HCT116 (cell line): ENCODE measurements around the gene EFCAB12. TPM values are rescaled to one million over a fixed set of nuclear protein-coding genes. Genes with fewer than 3 reads are reported as not detected.

ENCODE experiments used
- ATAC-seq: fragments of 200-7000 bp; cut with Tn5 transposase; 2 replicates; pipeline ENCODE4 v1.9.1; 2020; ENCODE audit warnings: mild to moderate bottlenecking, moderate library complexity
- BruUV-seq: library from RNA; stranded (reverse); fragments of 400-500 nt; replicated peaks from 2 replicates; lab custom pipeline; 2021; lab: Mats Ljungman, UMichigan
- CTCF ChIA-PET: fragments of 300-600 bp; sonication (Branson Sonifier 250); formaldehyde crosslinking; loops from one replicate; lab custom pipeline; 2021; ENCODE audit warnings: antibody characterized with exemption; lab: Charles Lee
- POLR2A ChIA-PET: fragments of 300-600, 350-600 bp; sonication (Branson Sonifier 250); formaldehyde crosslinking; loops from one replicate; lab custom pipeline; 2021; ENCODE audit warnings: antibody characterized with exemption; lab: Charles Lee
- RAD21 ChIA-PET, 2 experiments: fragments of 300-600 bp; sonication (Branson Sonifier 250); formaldehyde crosslinking; loops; one replicate each; lab custom pipeline; 2023; ENCODE audit warnings: low total read pairs in 2 of 2; ENCODE audit not compliant: uncharacterized antibody in 2 of 2, unreplicated experiment in 2 of 2, low non-redundant PET in 1 of 2; lab: Charles Lee
- DNase-seq: peaks from one replicate; pipeline ENCODE4 v3.0.0-alpha.2; 2010; ENCODE audit warnings: low read depth, low spot score
- H2AFZ ChIP-seq: fragments of 200-600 bp; shearing (Covaris generic), sonication (generic); 2 replicates; pipeline ENCODE4 v1.6.1; 2017; ENCODE audit warnings: low read depth, mixed run types, mixed read lengths, antibody characterized with exemption, low read length; ENCODE audit not compliant: poor library complexity, severe bottlenecking
- H3K27ac ChIP-seq: 2 replicates; pipeline ENCODE4 v1.5.1; 2012; ENCODE audit warnings: low read depth, low read length
- H3K27me3 ChIP-seq: fragments of 200-600 bp; sonication (generic); 2 replicates; pipeline ENCODE4 v1.6.1; 2016; ENCODE audit warnings: mixed run types, low read length, mixed read lengths; ENCODE audit not compliant: insufficient read depth
- H3K36me3 ChIP-seq, 2 experiments: fragments of 200-500 bp in 1 of 2; fragments of 200-600 bp in 1 of 2; sonication (Bioruptor generic) in 1 of 2; sonication (generic) in 1 of 2; 2 replicates each; pipeline versions ENCODE4 v1.5.1 to v1.6.1; 2014 to 2016; ENCODE audit warnings: low read length in 2 of 2, inconsistent platforms in 1 of 2, mixed read lengths in 1 of 2, mixed run types in 1 of 2; ENCODE audit not compliant: insufficient read depth in 2 of 2, control insufficient read depth in 1 of 2
- H3K4me1 ChIP-seq, 2 experiments: fragments of 200-600 bp in 1 of 2; sonication (generic) in 1 of 2; 2 replicates each; pipeline versions ENCODE4 v1.5.1 to v1.6.1; 2012 to 2017; ENCODE audit warnings: low read length in 2 of 2, inconsistent platforms in 1 of 2, mild to moderate bottlenecking in 1 of 2, mixed read lengths in 1 of 2, mixed run types in 1 of 2, moderate library complexity in 1 of 2; ENCODE audit not compliant: insufficient read depth in 2 of 2, control insufficient read depth in 1 of 2
- H3K4me2 ChIP-seq: fragments of 200-600 bp; sonication (generic); 2 replicates; pipeline ENCODE4 v1.6.1; 2017; ENCODE audit warnings: mixed run types, low read length, mixed read lengths
- H3K4me3 ChIP-seq, 2 experiments: fragments of 200-600 bp in 1 of 2; sonication (generic) in 1 of 2; replicated peaks in 1 of 2; 2 replicates each; pipeline ENCODE4 v1.5.1; 2011 to 2016; ENCODE audit warnings: low read length in 2 of 2, control low read depth in 1 of 2, low read depth in 1 of 2, mild to moderate bottlenecking in 1 of 2, mixed read lengths in 1 of 2, mixed run types in 1 of 2
- H3K79me2 ChIP-seq: fragments of 200-600 bp; sonication (generic); 2 replicates; pipeline ENCODE4 v1.6.1; 2017; ENCODE audit warnings: mild to moderate bottlenecking, mixed run types, low read length, moderate library complexity, mixed read lengths; ENCODE audit not compliant: insufficient read depth
- H3K9ac ChIP-seq: fragments of 200-600 bp; sonication (generic); 2 replicates; pipeline ENCODE4 v1.6.1; 2016; ENCODE audit warnings: low read length, mixed read lengths
- H3K9me2 ChIP-seq: fragments of 200-600 bp; sonication (generic), shearing (Covaris generic); 2 replicates; pipeline ENCODE4 v1.6.1; 2017; ENCODE audit warnings: mixed run types, mild to moderate bottlenecking, moderate library complexity; ENCODE audit not compliant: insufficient read depth
- H3K9me3 ChIP-seq, 2 experiments: fragments of 200-500 bp in 1 of 2; fragments of 200-600 bp in 1 of 2; sonication (Bioruptor generic) in 1 of 2; sonication (generic) in 1 of 2; 2 replicates each; pipeline ENCODE4 v1.6.1; 2014 to 2017; ENCODE audit warnings: low read length in 2 of 2, mixed read lengths in 2 of 2, inconsistent platforms in 1 of 2, low read depth in 1 of 2, mild to moderate bottlenecking in 1 of 2, mixed run types in 1 of 2, moderate library complexity in 1 of 2; ENCODE audit not compliant: control insufficient read depth in 1 of 2, insufficient read depth in 1 of 2
- H4K20me1 ChIP-seq: fragments of 200-600 bp; sonication (generic), shearing (Covaris generic); 2 replicates; pipeline ENCODE4 v1.6.1; 2017; ENCODE audit warnings: mixed run types, mild to moderate bottlenecking, moderate library complexity; ENCODE audit not compliant: insufficient read depth
- ATF3 ChIP-seq: IDR thresholded peaks from 2 replicates; pipeline ENCODE4 v1.6.1; 2012
- CEBPB ChIP-seq: IDR thresholded peaks from 2 replicates; pipeline ENCODE4 v1.6.1; 2012; ENCODE audit warnings: low read depth
- CTCF ChIP-seq, 3 experiments: fragments of 200-600 bp in 1 of 3; sonication (generic) in 1 of 3; IDR thresholded peaks in 2 of 3; conservative IDR thresholded peaks in 1 of 3; 2 replicates each; pipeline ENCODE4 v1.5.1; 2012 to 2017; ENCODE audit warnings: low read depth in 2 of 3, low read length in 2 of 3, antibody characterized with exemption in 1 of 3, borderline replicate concordance in 1 of 3, control low read depth in 1 of 3, mild to moderate bottlenecking in 1 of 3, mixed read lengths in 1 of 3, mixed run types in 1 of 3, moderate library complexity in 1 of 3; ENCODE audit not compliant: insufficient read depth in 1 of 3
- EGR1 ChIP-seq: IDR thresholded peaks from 2 replicates; pipeline ENCODE4 v1.6.1; 2012; ENCODE audit warnings: low read depth
- ELF1 ChIP-seq: IDR thresholded peaks from 2 replicates; pipeline ENCODE4 v1.6.1; 2012; ENCODE audit warnings: low read depth, borderline replicate concordance
- EZH2 ChIP-seq: fragments of 200-600 bp; sonication (generic); IDR thresholded peaks from 2 replicates; pipeline ENCODE4 v1.6.1; 2017; ENCODE audit warnings: antibody characterized with exemption, mixed run types
- EZH2phosphoT487 ChIP-seq: fragments of 200-600 bp; IDR thresholded peaks from 2 replicates; pipeline ENCODE4 v1.6.1; 2018; ENCODE audit warnings: antibody characterized with exemption, borderline replicate concordance
- FOSL1 ChIP-seq: IDR thresholded peaks from 2 replicates; pipeline ENCODE4 v1.6.1; 2012; ENCODE audit warnings: low read depth
- JUND ChIP-seq: IDR thresholded peaks from 2 replicates; pipeline ENCODE4 v1.6.1; 2012
- POLR2AphosphoS5 ChIP-seq: IDR thresholded peaks from 2 replicates; pipeline ENCODE4 v1.6.1; 2011; ENCODE audit warnings: mild to moderate bottlenecking, low read depth, low read length, moderate library complexity
- SIN3A ChIP-seq: IDR thresholded peaks from 2 replicates; pipeline ENCODE4 v1.6.1; 2012; ENCODE audit warnings: low read depth
- SP1 ChIP-seq: IDR thresholded peaks from 2 replicates; pipeline ENCODE4 v1.6.1; 2012; ENCODE audit warnings: low read depth
- SRF ChIP-seq: IDR thresholded peaks from 2 replicates; pipeline ENCODE4 v1.6.1; 2012; ENCODE audit warnings: low read depth
- YY1 ChIP-seq: IDR thresholded peaks from 2 replicates; pipeline ENCODE4 v1.6.1; 2011; ENCODE audit warnings: low read length, low read depth, moderate library complexity, mild to moderate bottlenecking; ENCODE audit not compliant: insufficient replicate concordance; ENCODE audit errors: extremely low read depth
- ZFX ChIP-seq: fragments of 450-650 bp; IDR thresholded peaks from 2 replicates; pipeline ENCODE4 v1.6.1; 2017
- ZNF274 ChIP-seq: fragments of 200-500 bp; sonication (Bioruptor generic); IDR thresholded peaks from 2 replicates; pipeline ENCODE4 v1.6.1; 2014; ENCODE audit warnings: mild to moderate bottlenecking, low read depth, low read length, inconsistent platforms
- intact Hi-C: fragments of 100-400 bp; cut with micrococcal nuclease; formaldehyde crosslinking; loops from 2 replicates; pipeline ENCODE4 v1.10.0; 2022
- total RNA-seq: library from RNA; stranded (reverse); gene quantifications from one replicate; pipeline ENCODE4 v1.2.1, GENCODE V29; 2021; ENCODE audit not compliant: unreplicated experiment
- TF ChIP-seq, protein P1 (sequence below): IDR thresholded peaks from 2 replicates; pipeline ENCODE4 v1.6.1; 2012
- TF ChIP-seq, protein P2 (sequence below): IDR thresholded peaks from 2 replicates; pipeline ENCODE4 v1.6.1; 2012; ENCODE audit warnings: low read depth

Gene EFCAB12
- total RNA-seq, 1 experiment from 2014 or later = 0.42 TPM

DNA sequence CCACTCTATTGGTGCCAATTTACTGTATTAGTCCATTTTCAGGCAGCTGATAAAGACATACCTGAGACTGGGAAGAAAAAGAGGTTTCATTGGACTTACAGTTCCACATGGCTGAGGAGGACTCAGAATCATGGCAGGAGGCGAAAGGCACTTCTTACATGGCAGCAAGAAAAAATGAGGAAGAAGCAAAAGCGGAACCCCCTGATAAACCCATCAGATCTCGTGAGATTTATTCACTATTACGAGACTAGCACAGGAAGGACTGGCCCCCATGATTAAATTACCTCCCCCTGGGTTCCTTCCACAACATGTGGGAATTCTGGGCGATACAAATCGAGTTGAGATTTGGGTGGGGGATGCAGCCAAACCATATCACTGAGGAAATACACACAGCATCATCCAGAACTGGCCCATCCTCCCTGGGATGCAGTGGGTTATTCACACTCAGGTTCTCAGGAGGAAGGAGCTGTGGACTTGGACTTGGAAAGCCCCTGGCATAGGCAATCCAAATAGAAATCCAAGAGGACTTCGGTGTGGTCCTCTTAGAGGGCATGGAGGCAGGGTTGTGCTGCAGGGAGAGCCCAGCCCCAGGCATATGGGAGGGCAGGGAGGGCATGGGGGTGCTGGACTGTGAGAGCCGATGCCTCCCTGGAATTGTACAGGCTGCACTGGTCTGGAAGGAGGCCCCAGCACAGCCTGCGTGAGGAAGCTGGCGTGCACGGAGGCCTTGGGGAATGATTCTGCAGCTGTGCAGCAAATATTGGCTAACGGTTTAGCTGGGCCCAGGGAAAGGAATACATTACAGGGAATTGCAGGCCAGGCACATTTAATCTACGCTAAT, 62.9 kb downstream of the EFCAB12 start:
- Histone ChIP-seq H2AFZ (no peak overlapping the region), H4K20me1 (no peaks in the 10 kb centered on the region), H3K27me3 (no peaks in the 10 kb centered on the region), H3K9ac (no peak overlapping the region), H3K27ac (no peak overlapping the region), H3K9me2 (no peaks in the 10 kb centered on the region), H3K9me3 (no peaks in the 10 kb centered on the region; a peak in 1 of 4 replicates), H3K4me1 (peaks cover 0 to 6% of the 10 kb centered on the region in 2 experiments; a peak in 1 of 4 replicates), H3K4me2 (no peak overlapping the region), H3K36me3 (no peaks in the 10 kb centered on the region), H3K4me3 (no peak overlapping the region), H3K79me2 (no peaks in the 10 kb centered on the region)
- no TSS peak for BruUV-seq
- POLR2A ChIA-PET = no interaction called here
- intact Hi-C loops = no loop called here
- CTCF ChIA-PET = no interaction called here
- no peak for DNase-seq
- no peak for TF ChIP-seq EZH2
- TF ChIP-seq ATF3 = no peak
- TF ChIP-seq EZH2phosphoT487 = no peak
- no peak for TF ChIP-seq ZNF274
- TF ChIP-seq JUND = no peak
- no peak for TF ChIP-seq YY1
- TF ChIP-seq ZFX = no peak
- TF ChIP-seq SP1 = no peak
- no peak for TF ChIP-seq SRF
- TF ChIP-seq, protein P1, sequence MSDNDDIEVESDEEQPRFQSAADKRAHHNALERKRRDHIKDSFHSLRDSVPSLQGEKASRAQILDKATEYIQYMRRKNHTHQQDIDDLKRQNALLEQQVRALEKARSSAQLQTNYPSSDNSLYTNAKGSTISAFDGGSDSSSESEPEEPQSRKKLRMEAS = no peak
- no peak for TF ChIP-seq POLR2AphosphoS5
- TF ChIP-seq FOSL1 = no peak
- TF ChIP-seq CTCF (IDR thresholded peaks at IDR 0.05 in 2 of 3, conservative IDR thresholded peaks at IDR 0.05 in 1 of 3; ENCODE audit: borderline replicate concordance in 1 of 3, insufficient read depth in 1 of 3, low read depth in 2 of 3, low read length in 2 of 3) = no peak
- TF ChIP-seq EGR1 = no peak
- TF ChIP-seq, protein P2, sequence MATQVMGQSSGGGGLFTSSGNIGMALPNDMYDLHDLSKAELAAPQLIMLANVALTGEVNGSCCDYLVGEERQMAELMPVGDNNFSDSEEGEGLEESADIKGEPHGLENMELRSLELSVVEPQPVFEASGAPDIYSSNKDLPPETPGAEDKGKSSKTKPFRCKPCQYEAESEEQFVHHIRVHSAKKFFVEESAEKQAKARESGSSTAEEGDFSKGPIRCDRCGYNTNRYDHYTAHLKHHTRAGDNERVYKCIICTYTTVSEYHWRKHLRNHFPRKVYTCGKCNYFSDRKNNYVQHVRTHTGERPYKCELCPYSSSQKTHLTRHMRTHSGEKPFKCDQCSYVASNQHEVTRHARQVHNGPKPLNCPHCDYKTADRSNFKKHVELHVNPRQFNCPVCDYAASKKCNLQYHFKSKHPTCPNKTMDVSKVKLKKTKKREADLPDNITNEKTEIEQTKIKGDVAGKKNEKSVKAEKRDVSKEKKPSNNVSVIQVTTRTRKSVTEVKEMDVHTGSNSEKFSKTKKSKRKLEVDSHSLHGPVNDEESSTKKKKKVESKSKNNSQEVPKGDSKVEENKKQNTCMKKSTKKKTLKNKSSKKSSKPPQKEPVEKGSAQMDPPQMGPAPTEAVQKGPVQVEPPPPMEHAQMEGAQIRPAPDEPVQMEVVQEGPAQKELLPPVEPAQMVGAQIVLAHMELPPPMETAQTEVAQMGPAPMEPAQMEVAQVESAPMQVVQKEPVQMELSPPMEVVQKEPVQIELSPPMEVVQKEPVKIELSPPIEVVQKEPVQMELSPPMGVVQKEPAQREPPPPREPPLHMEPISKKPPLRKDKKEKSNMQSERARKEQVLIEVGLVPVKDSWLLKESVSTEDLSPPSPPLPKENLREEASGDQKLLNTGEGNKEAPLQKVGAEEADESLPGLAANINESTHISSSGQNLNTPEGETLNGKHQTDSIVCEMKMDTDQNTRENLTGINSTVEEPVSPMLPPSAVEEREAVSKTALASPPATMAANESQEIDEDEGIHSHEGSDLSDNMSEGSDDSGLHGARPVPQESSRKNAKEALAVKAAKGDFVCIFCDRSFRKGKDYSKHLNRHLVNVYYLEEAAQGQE = no peak
- no peak for TF ChIP-seq SIN3A
- TF ChIP-seq CEBPB = no peak
- TF ChIP-seq ELF1 = no peak
- no peak for ATAC-seq
- RAD21 ChIA-PET = no interaction called here
